GM10248 (cell line): ENCODE results near the gene ZEB2.

Experiments used
- CTCF ChIA-PET: fragments of 300-600 bp; sonication (Branson Sonifier 250); formaldehyde crosslinking; extraction: SDS; loops from one replicate; lab custom pipeline; 2021; ENCODE audit warnings: antibody characterized with exemption; lab: Yijun Ruan, JAX
- POLR2A ChIA-PET: fragments of 350-650 bp; sonication (Branson Sonifier 250); formaldehyde crosslinking; extraction: SDS; loops from one replicate; lab custom pipeline; 2020; ENCODE audit warnings: antibody characterized with exemption; lab: Yijun Ruan, JAX
- DNase-seq: peaks from one replicate; pipeline ENCODE4 v3.0.0; 2012; ENCODE audit errors: extremely low spot score
- CTCF ChIP-seq: IDR thresholded peaks from 2 replicates; pipeline ENCODE4 v1.5.1; 2012; ENCODE audit warnings: mild to moderate bottlenecking, low read depth; ENCODE audit errors: extremely low read depth, missing control alignments, control extremely low read depth

Gene ZEB2

GRCh38 chr2:144501627-144502026 lies 18.3 kb downstream of the ZEB2 start:
- POLR2A ChIA-PET = no interaction called here
- no peak for TF ChIP-seq CTCF
- no peak for DNase-seq
- CTCF ChIA-PET = interaction anchor here (1.1 kb wide), 1 partner anchor 31 kb away, joined by 3 read pairs; no protein-coding TSS in a partner anchor

- ChIA-PET CTCF (no interaction called here), POLR2A (no interaction called here)
- TF ChIP-seq CTCF = no peak
- DNase-seq = no peak
Measured at GRCh38 chr2:144501118-144501517, 18.8 kb downstream of the ZEB2 start.

- CTCF ChIA-PET = no interaction called here
- TF ChIP-seq CTCF = no peak
- no peak for DNase-seq
- POLR2A ChIA-PET = no interaction called here
Measured at GRCh38 chr2:144500563-144500962, 19.4 kb downstream of the ZEB2 start.

GRCh38 chr2:144498277-144498676 lies 21.6 kb downstream of the ZEB2 start:
- POLR2A ChIA-PET = no interaction called here
- TF ChIP-seq CTCF = no peak
- CTCF ChIA-PET = no interaction called here
- DNase-seq = no peak

GRCh38 chr2:144496977-144497598 lies 22.8 kb downstream of the ZEB2 start:
- DNase-seq = no peak
- ChIA-PET CTCF (interaction anchor here (1.0 to 1.2 kb wide), 2 partner anchors 20 to 48 kb away, joined by 3 read pairs; no protein-coding TSS in a partner anchor), POLR2A (no interaction called here)
- no peak for TF ChIP-seq CTCF

- CTCF ChIA-PET = interaction anchor here (1.0 to 1.2 kb wide), 2 partner anchors 19 to 47 kb away, joined by 3 read pairs; no protein-coding TSS in a partner anchor
- no peak for DNase-seq
- TF ChIP-seq CTCF = no peak
- POLR2A ChIA-PET = no interaction called here
Measured at GRCh38 chr2:144496092-144496976, 23.6 kb downstream of the ZEB2 start.
